Activated naive CD4-positive, alpha-beta T cell treated with anti-CD3 and anti-CD28 coated beads, Interleukin-2, amount 50 U/mL, for 16 hours (primary cell): Measurements from ENCODE around the gene EPS8.

Source experiments
- DNase-seq: peaks from one replicate; pipeline ENCODE4 v3.0.0-alpha.2; 2020

EPS8 gene

DNA sequence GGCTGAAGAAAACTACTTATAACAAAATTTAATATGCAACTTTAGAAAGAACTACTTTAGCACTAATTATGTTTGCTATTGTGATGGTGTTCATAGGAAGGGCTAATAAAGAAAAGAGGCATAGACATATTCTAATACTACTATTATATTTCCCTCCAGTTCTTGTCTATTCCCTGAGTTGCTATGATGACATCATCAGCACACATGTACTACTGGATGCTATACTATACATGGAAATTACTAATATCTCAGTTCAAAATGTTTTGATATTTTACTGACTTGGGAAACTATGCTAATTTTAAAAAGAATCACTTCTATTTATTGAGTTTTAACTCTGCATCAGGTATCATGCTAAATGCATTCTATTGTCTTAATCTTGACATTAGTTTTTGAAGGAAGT is 101.6 kb downstream of the EPS8 start:
- no peak for DNase-seq

- no peak for DNase-seq
Observed at GRCh38 chr12:15684896-15685658, 104.1 kb downstream of the EPS8 start.

DNA sequence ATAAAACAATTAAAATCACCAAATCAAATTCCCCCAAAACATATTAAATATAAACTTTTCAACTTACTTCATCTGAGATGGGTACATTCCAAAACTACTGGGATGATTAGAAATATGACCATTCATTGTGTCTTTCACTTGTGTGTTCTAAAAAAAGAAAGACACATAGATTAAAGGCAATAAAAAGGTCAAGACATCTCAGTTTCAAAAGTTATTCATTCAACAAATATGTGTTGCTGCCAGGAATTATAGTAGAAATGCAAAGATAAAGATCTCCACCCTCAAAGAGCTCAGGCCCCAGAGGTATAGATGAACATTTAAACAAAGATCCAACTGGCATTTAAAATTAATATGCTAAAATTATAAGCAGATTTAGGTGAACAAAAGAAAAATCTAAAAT is 106.4 kb downstream of the EPS8 start:
- no peak for DNase-seq

DNA sequence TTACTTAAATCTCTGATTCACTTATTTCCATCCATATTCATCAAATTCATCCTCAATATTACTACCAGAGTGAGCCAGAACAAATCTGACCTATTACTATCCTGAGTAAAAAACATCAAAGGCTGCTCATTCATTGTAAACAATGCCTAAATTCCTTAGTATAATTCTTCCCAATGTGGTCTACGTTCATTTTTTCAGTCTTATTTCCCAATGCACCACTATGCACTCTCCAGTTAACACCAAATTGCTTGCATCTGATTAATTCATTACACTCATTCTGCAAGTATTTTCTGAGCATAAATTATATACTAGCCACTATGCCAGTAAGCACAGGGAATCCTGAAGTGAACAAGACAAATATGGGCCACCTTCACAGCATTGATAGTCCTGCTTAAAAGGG is 110.0 kb downstream of the EPS8 start:
- DNase-seq, result no peak

GRCh38 chr12:15677726-15678201 is 111.4 kb downstream of the EPS8 start:
- DNase-seq, result no peak

DNA sequence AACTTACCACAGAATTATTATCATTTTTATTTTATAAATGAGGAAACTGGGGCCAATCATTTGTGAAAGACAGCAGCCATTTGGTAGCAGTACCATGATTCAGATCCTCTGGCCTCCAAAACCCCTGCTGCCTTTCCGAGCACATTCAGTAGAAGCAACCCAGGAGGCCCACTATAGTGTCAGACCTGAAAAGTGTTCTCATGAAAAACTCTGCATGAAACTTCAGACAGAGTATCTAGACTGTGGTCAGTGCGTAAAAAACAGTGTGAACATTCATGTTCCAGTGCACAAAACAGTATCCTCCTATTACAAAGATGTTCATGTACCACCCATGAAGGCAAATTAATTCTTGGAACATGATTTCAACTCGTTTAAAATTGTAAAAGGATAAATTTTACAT is 112.0 kb downstream of the EPS8 start:
- DNase-seq, result no peak

- DNase-seq, result no peak
Observed at GRCh38 chr12:15672671-15673270, 116.4 kb downstream of the EPS8 start.

- no peak for DNase-seq
Observed at GRCh38 chr12:15670756-15671155, 118.4 kb downstream of the EPS8 start.

DNA sequence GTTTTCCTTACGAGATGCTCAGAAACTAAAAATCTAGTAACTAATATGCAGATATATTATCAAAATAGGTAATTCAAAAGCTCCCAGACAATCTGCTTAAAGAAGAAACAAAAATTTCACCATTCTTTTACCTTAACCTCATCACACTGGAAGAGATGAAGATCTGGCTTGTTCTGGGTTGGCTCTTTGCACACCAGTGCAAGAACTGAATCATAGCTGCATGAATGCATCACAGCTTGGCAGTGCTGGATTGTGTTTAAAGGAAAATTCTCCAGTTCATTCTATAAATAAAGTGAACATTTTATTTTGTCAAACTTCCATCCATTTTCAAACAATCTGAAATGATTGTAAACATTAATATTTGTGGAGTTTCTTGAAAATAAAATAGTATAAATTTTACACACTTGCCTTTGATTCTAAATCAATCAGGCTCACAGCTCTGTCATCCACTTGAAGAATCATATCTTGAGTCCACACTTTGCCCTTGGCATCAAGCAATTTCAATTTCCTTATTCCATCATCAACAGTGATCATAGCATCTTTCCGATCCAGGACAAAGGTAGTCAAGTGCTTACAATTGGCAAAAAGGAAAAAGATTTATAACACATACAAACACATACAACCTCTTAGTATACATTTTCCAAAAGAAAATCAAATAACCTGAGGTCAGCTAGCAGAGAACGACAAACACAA is 119.8 kb downstream of the EPS8 start:
- DNase-seq, result no peak

GRCh38 chr12:15664491-15664890 is 124.7 kb downstream of the EPS8 start:
- no peak for DNase-seq

DNA sequence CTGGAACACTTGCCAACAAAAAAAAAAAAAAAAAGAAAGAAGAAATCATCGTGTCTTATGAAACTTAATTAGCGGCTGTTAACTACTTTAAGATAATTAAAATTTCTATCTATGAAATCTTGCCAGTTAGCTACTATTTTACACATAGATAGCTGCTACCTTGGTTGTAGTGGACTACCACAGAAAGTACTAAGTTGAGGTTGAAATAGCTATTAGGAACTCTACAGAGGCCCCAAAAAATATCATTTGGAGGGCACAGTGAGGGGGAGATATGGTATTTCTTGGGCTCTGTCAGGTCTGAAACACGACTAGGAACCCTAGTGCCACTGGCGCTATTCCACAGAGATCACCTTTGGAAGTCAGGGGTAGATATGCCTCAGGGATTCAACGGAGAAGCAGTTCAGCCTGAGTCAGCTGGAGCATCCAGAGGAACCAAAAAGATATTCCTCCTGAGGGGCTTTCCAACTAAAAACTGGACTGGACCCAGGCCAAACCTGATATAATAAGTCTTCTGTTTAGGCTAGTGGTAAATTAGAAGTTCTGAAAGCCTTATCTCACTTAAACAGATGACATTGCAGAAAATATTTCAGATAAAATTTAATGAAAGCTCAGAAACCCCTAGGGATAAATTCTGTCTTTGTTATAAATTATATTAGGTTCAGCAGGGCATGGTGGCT is 126.1 kb downstream of the EPS8 start:
- no peak for DNase-seq

DNA sequence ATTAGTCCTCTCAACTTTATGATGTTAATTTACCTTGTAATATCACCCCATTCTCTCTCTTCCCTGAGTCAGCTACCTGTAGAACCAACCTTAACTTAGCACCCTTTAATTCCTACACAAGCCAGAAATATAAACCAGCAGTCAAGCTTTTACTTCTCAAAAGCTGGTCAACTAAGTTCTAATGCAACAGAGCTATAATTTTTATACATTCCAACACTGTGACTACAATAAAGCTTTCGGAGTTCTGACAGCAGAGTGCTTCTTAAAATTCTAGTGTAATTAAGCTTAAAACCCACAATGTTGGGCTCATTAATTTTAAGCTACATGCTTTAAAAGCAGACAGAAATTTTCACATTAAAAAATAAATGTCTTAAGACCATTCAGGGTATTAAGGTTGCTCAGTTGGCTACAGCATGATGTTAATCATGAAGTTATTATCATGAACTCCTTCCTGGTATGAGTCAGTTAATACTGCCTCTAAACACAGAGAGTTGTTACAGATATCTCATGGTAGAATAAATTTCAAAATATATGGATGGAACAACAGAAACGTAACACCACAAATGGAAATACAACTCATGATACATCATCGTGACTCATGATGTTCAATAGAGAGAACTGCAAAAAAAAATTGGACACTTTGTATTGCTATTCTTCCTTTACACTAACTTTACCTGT is 126.7 kb downstream of the EPS8 start:
- DNase-seq, result no peak

DNA sequence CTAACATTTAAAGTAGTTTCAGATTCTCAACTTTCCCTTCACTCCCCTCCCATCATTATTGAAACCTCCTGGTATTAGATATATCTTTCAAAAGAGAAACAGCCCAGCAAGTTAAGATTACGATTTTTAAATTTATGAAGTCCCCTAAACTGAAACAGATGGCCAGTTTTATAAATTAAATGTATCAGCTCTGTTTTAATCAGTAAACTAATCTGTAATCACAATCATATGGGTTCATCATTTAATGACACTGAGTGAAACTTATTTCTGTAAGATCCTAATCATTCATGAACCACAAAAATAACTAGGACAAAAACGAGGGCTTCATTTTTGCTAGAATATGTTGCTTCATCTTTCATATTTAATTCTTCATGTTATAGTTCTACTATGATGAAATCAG is 137.8 kb downstream of the EPS8 start:
- DNase-seq, result no peak

DNA sequence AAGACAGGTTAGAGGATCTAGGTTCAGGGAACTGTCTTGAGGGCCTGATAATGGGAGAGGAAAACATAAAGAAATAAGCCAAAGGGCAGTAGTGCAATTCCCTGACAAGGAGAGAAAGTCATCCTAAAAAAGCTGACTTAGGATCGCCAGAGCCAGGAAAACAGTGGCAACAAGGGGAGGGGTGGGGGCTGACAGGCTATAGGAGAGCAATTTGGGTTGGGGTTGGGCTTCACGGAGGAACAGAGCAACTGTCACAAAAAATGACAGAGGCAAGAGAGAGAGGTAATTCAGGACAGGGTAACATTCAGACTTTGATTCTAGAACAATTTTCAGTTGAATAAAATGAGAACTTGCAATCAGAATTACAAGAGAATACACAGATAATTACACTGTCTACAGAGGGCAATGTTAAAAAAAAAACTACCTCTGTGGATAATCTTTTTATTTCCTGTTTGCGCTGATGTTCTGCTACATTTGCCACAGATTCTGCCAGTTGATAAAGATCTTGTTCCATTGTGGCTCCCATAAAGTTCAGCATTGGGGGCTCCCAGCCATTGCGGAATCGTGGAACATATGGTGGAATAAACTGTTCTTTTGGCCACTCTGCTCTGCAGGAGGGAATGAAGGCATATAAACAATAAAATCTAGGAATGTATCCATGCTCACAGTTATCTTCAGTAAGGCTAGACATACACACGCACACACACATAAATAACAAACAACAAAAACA is 138.6 kb downstream of the EPS8 start:
- DNase-seq, result no peak

- DNase-seq, result no peak
Observed at GRCh38 chr12:15649347-15649746, 139.8 kb downstream of the EPS8 start.

GRCh38 chr12:15648558-15648957 is 140.6 kb downstream of the EPS8 start:
- DNase-seq, result no peak

DNA sequence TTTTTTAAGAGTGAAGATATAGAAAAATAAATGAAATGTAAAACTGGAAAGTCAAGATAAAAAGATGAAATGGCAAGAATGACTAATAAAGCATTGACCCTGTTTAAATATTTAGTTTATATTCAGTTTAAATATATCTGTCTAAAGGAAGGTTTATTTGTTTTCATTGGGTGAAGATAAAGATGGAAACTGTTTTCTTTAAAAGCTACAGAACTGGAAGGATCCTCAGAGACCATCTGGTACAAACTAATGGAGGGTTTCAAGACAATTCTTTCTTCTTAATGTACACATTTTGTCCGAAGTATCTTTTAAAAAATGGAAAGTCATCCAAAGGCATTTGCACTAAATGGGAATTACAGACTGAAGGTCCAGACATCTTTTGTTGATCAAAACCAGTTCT is 142.6 kb downstream of the EPS8 start:
- DNase-seq, result no peak

DNA sequence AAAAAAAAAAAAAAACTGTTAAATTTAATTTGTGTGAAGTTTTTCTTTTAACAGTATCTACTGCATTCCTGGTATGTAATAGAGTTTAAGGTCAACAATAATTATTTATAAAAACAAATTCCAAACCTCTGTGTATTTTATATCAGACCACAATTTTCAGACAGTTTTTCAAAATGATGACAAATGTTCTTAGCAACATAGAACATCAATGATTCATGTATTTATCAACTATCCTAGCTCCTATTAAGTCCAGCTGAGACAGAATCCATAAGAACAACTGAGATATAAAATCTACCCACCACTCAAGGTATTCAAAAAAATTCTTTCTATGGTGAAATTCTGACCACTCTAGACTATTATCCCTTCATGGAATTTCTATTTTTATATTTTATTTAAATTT is 144.5 kb downstream of the EPS8 start:
- DNase-seq, result no peak

GRCh38 chr12:15638231-15638630 is 151.0 kb downstream of the EPS8 start:
- DNase-seq, result no peak

- DNase-seq, result no peak
Observed at GRCh38 chr12:15636060-15636890, 152.9 kb downstream of the EPS8 start.

GRCh38 chr12:15634010-15634683 is 155.0 kb downstream of the EPS8 start:
- DNase-seq, result no peak
